PC-9 (cell line): Measurements from ENCODE around the gene C5orf46.

Experiments used
- CTCF ChIP-seq: fragments of 200-600 bp; sonication (generic); conservative IDR thresholded peaks from 2 replicates; pipeline ENCODE4 v1.6.1; 2017; ENCODE audit warnings: mixed run types, antibody characterized with exemption, mild to moderate bottlenecking, moderate library complexity
- EZH2 ChIP-seq: fragments of 200-600 bp; sonication (generic); IDR thresholded peaks from 2 replicates; pipeline ENCODE4 v1.8.0; 2017; ENCODE audit warnings: antibody characterized with exemption, low read depth

GRCh38 chr5:147869112-147869511 is 37.2 kb downstream of the C5orf46 start:
- TF ChIP-seq CTCF (no peak), EZH2 (no peak)
